ENCODE data around the gene MSX1.

DNA sequence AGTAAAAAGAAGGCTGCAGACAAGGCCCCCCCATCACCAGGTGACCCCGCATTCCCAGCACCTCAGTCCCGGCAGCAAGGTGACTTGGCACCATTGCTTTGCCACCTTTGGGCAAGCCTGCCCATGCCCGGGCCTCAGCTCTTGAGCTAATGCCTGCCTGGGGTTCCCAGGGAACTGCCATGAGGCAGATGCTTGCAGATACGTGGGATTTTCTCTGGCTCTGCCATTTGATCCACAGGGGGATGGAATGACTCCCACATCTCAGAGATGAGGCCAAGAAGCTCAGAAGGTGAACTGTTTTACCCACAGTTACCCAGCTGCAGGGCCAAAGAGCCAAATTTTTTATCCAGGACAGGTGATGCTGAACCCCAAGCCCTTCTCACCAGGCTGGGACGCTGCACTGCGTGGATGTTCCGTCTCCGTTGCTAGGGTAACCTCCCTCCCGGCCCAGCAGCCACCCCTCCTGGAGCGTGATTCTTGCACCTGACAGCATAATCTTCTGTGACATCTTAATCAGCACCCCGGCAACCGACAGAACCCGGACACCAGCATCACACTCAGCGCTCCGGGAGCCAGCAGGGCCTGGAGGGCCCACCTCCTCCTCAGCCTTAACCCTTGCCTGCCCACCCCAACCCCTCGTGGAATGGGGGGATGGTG lies 15.7 kb upstream of the MSX1 start:
- TF ChIP-seq EP300 (IDR thresholded peaks at IDR 0.05) (no peak), MAZ (IDR thresholded peaks at IDR 0.05; ENCODE audit: borderline replicate concordance, low read depth, low read length) (no peak), CHD4 (IDR thresholded peaks at IDR 0.05; ENCODE audit: borderline replicate concordance) (no peak), NR3C1 (IDR thresholded peaks at IDR 0.05) (no peak), POLR2A (IDR thresholded peaks at IDR 0.05; ENCODE audit: low read length) (no peak), JUNB (IDR thresholded peaks at IDR 0.05) (no peak), CEBPB (IDR thresholded peaks at IDR 0.05) (no peak), POLR2AphosphoS2 (conservative IDR thresholded peaks at IDR 0.05; ENCODE audit: low read length) (no peak), RAD21 (conservative IDR thresholded peaks at IDR 0.05 in 1 of 2, IDR thresholded peaks at IDR 0.05 in 1 of 2) (no peak), JUN (IDR thresholded peaks at IDR 0.05) (no peak)
- TF ChIP-seq, protein P1, sequence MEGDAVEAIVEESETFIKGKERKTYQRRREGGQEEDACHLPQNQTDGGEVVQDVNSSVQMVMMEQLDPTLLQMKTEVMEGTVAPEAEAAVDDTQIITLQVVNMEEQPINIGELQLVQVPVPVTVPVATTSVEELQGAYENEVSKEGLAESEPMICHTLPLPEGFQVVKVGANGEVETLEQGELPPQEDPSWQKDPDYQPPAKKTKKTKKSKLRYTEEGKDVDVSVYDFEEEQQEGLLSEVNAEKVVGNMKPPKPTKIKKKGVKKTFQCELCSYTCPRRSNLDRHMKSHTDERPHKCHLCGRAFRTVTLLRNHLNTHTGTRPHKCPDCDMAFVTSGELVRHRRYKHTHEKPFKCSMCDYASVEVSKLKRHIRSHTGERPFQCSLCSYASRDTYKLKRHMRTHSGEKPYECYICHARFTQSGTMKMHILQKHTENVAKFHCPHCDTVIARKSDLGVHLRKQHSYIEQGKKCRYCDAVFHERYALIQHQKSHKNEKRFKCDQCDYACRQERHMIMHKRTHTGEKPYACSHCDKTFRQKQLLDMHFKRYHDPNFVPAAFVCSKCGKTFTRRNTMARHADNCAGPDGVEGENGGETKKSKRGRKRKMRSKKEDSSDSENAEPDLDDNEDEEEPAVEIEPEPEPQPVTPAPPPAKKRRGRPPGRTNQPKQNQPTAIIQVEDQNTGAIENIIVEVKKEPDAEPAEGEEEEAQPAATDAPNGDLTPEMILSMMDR (IDR thresholded peaks at IDR 0.05) = no peak
- TF ChIP-seq, protein P2, sequence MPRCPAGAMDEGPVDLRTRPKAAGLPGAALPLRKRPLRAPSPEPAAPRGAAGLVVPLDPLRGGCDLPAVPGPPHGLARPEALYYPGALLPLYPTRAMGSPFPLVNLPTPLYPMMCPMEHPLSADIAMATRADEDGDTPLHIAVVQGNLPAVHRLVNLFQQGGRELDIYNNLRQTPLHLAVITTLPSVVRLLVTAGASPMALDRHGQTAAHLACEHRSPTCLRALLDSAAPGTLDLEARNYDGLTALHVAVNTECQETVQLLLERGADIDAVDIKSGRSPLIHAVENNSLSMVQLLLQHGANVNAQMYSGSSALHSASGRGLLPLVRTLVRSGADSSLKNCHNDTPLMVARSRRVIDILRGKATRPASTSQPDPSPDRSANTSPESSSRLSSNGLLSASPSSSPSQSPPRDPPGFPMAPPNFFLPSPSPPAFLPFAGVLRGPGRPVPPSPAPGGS (IDR thresholded peaks at IDR 0.05) = no peak
- TF ChIP-seq, protein P3, sequence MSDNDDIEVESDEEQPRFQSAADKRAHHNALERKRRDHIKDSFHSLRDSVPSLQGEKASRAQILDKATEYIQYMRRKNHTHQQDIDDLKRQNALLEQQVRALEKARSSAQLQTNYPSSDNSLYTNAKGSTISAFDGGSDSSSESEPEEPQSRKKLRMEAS (IDR thresholded peaks at IDR 0.05) = no peak
- TF ChIP-seq, protein P4, sequence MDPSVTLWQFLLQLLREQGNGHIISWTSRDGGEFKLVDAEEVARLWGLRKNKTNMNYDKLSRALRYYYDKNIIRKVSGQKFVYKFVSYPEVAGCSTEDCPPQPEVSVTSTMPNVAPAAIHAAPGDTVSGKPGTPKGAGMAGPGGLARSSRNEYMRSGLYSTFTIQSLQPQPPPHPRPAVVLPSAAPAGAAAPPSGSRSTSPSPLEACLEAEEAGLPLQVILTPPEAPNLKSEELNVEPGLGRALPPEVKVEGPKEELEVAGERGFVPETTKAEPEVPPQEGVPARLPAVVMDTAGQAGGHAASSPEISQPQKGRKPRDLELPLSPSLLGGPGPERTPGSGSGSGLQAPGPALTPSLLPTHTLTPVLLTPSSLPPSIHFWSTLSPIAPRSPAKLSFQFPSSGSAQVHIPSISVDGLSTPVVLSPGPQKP (IDR thresholded peaks at IDR 0.05; ENCODE audit: low read depth, low read length) = no peak

Data from A549 (cell line).